Ammon's horn (tissue), 1 donor: ENCODE results near the gene HPSE2.

Experiments
- DNase-seq: peaks from one replicate; pipeline ENCODE4 v3.0.0-alpha.2; 2016; ENCODE audit warnings: low spot score

The HPSE2 gene

DNA sequence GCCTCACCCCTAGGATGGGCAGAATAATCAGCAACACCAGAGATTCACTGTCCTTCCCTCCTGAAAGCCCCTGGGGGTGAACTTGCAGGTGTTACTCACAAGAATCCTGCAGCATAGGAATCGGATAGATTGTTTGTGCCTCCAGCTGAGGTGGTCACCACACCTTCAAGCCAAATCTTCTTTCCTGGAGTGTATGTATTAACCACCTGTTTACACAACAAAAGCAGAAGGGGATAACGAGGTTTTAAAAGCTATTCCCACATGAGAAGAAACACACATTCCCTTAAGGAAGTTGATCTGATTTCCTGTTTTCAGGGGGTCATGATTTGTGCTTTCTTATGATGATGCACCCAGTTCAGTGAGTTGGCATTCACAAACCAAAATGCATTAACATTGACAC is 615.1 kb downstream of the HPSE2 start:
- DNase-seq, result no peak

DNA sequence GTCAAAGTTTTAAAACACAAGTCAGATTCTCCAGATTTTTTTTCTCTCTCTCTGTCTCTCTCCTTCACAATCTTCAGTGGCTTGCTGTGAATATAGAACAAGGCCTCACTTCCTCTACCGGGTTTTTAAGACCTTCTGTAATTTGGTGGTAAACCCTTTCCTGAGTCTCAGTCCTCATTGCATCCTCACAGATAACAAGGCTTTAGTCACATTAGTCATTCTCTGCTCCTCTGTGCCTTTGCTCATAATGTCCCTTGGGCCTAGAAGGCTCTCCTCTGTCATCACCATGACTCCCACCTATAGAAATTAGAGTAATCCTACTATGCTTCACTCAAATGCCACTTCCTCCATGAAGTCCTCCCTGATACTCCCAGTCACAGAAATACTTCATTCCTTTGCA is 616.2 kb downstream of the HPSE2 start:
- DNase-seq, result no peak

- no peak for DNase-seq
These were observed 617.6 kb downstream of the HPSE2 start for GRCh38 chr10:98617906-98618520.

GRCh38 chr10:98613446-98613845 is 622.2 kb downstream of the HPSE2 start:
- DNase-seq, result no peak

DNA sequence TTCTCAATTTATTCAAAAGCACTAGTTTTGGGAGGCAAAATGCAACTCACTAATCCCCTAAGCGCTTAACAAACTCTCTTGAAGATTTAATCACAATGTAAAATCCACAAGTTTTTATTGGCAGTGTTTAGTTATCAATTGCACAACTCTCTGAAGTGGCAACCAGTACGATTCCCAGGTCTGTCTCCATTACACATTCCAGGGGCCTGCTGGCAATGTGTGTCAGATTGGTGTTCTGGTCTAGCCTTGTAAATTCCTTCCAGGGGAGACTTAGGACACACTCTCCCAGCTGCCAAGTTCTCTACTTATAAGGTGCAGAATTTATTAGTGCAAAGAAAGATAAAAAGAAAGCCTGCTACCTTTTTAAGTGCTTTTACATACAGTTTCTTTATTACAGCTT is 624.2 kb downstream of the HPSE2 start:
- no peak for DNase-seq

GRCh38 chr10:98610836-98611235 is 624.8 kb downstream of the HPSE2 start:
- no peak for DNase-seq

DNA sequence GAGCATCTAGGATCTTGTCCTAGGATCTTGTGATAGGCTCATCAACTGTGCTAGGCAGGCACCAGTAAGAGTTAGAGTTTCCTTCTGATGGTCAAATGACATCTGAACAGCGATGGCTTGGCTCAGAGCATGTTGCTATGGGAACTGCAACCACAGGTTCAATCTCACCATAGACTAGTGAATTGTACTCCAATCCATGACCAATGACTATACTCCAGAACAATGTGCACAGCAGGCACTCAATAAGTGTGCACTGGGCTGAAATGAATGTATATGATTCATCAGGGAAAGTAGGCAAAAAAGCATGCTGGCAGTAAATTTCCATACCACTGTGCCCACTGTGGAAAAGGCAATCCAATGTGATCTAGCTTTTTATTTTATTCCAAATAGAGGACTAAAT is 625.4 kb downstream of the HPSE2 start:
- DNase-seq, result no peak

GRCh38 chr10:98609265-98609664 is 626.4 kb downstream of the HPSE2 start:
- DNase-seq, result no peak

GRCh38 chr10:98608411-98608810 is 627.2 kb downstream of the HPSE2 start:
- peak; percentile 30 for DNase-seq

DNA sequence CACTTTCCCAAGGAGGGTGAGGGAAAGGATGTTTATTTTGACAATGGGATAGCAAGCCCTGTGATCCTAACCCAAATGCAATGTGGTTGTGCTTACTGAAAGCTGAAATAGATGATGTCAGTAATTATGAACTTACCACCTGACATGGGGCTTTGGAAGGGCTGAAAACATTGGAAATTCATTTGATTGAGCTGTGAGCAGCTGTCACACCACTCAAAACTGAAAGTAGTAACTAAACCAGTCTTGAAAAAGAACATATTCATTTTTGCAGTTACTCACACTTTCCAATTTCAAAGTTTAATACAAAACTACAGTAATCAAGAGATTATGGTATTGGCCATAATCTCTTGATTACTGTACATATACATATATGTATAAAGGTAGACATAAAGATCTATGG is 633.4 kb downstream of the HPSE2 start:
- no peak for DNase-seq

- no peak for DNase-seq
These were observed 636.5 kb downstream of the HPSE2 start for GRCh38 chr10:98599032-98599610.

- DNase-seq, result no peak
These were observed 639.2 kb downstream of the HPSE2 start for GRCh38 chr10:98596404-98596803.

GRCh38 chr10:98589691-98590090 is 646.0 kb downstream of the HPSE2 start:
- no peak for DNase-seq

DNA sequence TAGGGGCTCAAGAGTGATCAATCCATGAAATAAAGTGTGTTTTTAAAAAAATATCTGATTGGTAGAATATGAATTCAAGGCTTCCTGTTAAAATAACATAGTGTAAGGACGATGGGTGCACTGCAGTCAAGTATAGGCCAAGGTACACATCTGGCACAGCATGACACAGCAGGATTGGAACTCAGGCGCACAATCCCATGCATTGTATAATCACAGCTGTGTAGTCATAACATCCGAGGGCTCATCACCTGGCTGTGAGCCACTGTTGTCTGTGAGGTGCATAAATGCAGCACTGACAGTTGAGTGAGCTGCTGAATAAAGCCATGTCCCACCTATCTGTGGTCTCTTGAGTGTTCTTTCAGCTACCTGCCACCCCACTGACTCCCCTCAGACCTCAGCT is 646.6 kb downstream of the HPSE2 start:
- peak; percentile 29 for DNase-seq

GRCh38 chr10:98587156-98587837 is 648.4 kb downstream of the HPSE2 start:
- peak; percentile 16 for DNase-seq

DNA sequence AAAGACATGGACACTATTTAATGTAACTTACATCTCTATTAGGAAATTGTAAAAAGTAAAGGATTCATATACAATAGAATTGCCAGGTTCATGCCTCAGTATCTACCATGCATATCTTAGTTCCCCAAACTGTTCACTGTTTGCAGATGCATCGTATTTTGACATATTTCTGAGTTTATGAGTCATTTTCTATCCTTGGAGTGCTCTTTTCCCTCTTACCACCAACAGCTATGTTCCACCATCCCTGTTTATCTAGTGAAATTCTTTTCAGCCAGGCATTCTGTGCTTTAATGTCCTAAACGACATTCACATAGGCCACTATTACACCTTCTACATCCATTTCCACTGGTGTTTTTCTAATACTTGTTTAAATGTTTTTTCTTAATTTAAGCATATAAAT is 649.6 kb downstream of the HPSE2 start:
- DNase-seq, result no peak

DNA sequence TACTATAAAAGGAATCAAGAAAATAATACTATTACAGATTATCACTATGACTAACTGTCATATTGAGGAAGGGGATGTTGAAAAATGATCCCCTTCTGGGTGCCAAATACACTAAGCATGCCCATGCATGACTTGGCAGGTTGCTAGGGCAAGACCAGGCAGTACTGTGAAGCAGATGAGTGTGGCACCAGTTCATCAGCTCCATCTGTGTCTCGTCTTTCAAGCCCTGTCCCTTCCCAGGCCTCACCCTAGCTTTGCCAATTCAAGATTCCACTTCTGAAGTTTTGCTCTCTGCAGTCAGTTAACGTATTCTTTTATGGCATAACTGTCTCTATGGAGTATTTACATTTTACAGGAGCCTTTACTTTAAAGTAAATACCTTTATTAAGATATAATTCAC is 653.3 kb downstream of the HPSE2 start:
- no peak for DNase-seq

DNA sequence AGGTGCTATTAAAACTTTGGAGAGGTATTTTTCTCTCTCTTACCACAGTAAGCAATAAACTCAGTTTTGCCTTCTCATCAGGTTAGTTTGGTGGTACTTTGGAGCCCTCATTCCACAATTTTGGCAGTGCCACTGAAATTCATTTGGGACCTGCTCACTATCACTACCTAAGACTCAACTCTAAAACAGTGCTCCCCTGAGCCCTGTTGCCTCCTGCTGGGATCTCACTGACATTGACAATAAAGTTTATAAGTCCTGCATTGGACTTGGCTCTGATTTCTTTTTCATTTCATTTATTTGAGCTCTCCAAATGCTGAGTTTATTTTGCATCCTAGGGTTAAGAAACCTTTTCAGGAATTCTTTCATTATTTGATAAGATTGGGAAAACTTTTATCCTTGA is 658.1 kb downstream of the HPSE2 start:
- DNase-seq, result no peak

DNA sequence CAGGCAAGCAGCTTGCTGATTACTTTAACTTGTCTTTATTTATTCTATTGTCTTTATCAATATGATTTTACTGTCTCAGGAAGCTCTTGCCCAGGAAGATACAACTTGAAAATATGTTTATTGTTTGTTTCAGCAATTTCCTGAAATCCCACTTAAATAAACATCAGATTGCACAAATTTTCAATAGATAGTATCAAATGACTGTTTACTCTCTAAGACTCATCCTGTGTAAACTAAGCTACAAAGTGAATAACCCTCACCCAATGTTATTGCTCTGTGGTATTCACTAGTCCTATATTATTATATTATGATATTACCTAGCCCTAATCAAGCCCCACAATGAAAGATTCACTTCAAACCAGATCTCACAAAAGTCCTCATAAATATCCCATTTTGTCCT is 658.5 kb downstream of the HPSE2 start:
- no peak for DNase-seq

GRCh38 chr10:98576096-98576495 is 659.6 kb downstream of the HPSE2 start:
- DNase-seq, result no peak

- DNase-seq, result no peak
These were observed 663.1 kb downstream of the HPSE2 start for GRCh38 chr10:98572594-98572993.

GRCh38 chr10:98570834-98571233 is 664.8 kb downstream of the HPSE2 start:
- DNase-seq, result no peak

DNA sequence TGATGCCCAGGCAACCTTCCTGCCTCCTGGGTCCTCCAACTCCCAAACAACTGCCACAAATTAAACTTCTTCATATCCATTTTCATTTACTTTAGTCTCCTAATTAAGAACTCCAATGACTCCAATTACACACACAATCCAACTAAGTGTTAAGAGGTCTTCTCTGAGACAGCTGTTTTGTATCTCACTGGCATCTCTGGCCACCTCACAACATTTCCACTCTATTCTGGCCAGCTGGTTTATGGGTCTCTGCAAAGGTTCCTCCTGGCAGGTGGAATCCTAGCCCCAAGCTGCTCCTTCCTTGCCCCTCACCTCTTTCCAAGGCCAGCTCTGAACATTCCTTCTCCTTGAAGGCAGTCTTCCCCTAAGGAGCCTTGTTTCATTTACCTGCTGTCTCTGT is 665.8 kb downstream of the HPSE2 start:
- no peak for DNase-seq

DNA sequence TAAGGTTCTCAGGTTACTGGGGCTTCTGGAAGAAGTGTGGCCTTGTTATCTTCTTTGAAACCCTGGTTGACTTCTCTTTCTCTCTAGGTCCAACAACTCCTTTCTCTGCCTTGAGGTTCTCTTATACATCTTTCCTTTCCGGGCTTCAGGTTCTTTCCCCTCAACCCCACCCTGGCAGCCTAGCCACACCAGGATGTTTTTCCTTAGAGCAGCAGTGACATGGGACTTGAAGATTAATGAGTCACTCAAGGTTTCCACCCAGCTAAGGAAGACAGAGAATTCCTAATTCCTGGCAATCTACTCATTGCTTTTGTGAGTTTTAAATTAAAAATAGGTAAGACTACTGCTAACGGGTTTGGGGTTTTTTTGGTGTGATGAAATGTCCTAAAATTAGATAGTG is 667.1 kb downstream of the HPSE2 start:
- no peak for DNase-seq
